ENCODE results near the gene SLC22A23.

SLC22A23 gene

GRCh38 chr6:3303795-3304411 lies 152.9 kb downstream of the SLC22A23 start:
- no peak for DNase-seq (ENCODE audit: extremely low read depth, low read depth)
- TF ChIP-seq CTCF (IDR thresholded peaks at IDR 0.05; ENCODE audit: low read depth, low read length) = no peak

GRCh38 chr6:3301506-3301905 lies 155.3 kb downstream of the SLC22A23 start:
- DNase-seq (ENCODE audit: extremely low read depth, low read depth) = no peak
- TF ChIP-seq CTCF (IDR thresholded peaks at IDR 0.05; ENCODE audit: low read depth, low read length) = no peak

GRCh38 chr6:3299221-3299620 lies 157.6 kb downstream of the SLC22A23 start:
- DNase-seq (ENCODE audit: extremely low read depth, low read depth) = no peak
- no peak for TF ChIP-seq CTCF (IDR thresholded peaks at IDR 0.05; ENCODE audit: low read depth, low read length)

- no peak; the same call in 1 of the 2 replicates for TF ChIP-seq CTCF (IDR thresholded peaks at IDR 0.05; ENCODE audit: low read depth, low read length)
- DNase-seq (ENCODE audit: extremely low read depth, low read depth) = no peak
Observed at GRCh38 chr6:3297909-3298308, 158.9 kb downstream of the SLC22A23 start.

- no peak for TF ChIP-seq CTCF (IDR thresholded peaks at IDR 0.05; ENCODE audit: low read depth, low read length)
- DNase-seq (ENCODE audit: extremely low read depth, low read depth) = no peak
Observed at GRCh38 chr6:3297006-3297405, 159.8 kb downstream of the SLC22A23 start.

GRCh38 chr6:3296537-3296936 lies 160.3 kb downstream of the SLC22A23 start:
- TF ChIP-seq CTCF (IDR thresholded peaks at IDR 0.05; ENCODE audit: low read depth, low read length) = no peak
- no peak for DNase-seq (ENCODE audit: extremely low read depth, low read depth)

GRCh38 chr6:3296078-3296477 lies 160.8 kb downstream of the SLC22A23 start:
- DNase-seq (ENCODE audit: extremely low read depth, low read depth) = no peak
- no peak for TF ChIP-seq CTCF (IDR thresholded peaks at IDR 0.05; ENCODE audit: low read depth, low read length)

Data from AG09319 (cell line).